DND-41 (cell line): ENCODE results near the gene SLC1A2.

ENCODE experiments used
- ATAC-seq: fragments of 200-7000 bp; cut with Tn5 transposase; 3 replicates; pipeline ENCODE4 v1.9.1; 2021; ENCODE audit warnings: low read depth; ENCODE audit not compliant: insufficient read depth
- DNase-seq: peaks from one replicate; pipeline ENCODE4 v3.0.0-alpha.2; 2020
- H2AFZ ChIP-seq: 2 replicates; pipeline ENCODE4 v1.6.0; 2012; ENCODE audit warnings: low read depth, low read length
- H3K27ac ChIP-seq: 2 replicates; pipeline ENCODE4 v1.5.1; 2012; ENCODE audit warnings: low read length, inconsistent platforms
- H3K27me3 ChIP-seq: fragments of 200-600 bp; sonication (generic); 2 replicates; pipeline ENCODE4 v1.6.0; 2012; ENCODE audit warnings: low read length, mild to moderate bottlenecking, inconsistent platforms; ENCODE audit not compliant: insufficient read depth, poor library complexity
- H3K36me3 ChIP-seq: 2 replicates; pipeline ENCODE4 v1.5.1; 2012; ENCODE audit warnings: low read length, inconsistent platforms; ENCODE audit not compliant: insufficient read depth
- H3K4me1 ChIP-seq: 2 replicates; pipeline ENCODE4 v1.5.1; 2012; ENCODE audit warnings: mild to moderate bottlenecking, low read length; ENCODE audit not compliant: insufficient read depth
- H3K4me2 ChIP-seq: 2 replicates; pipeline ENCODE4 v1.6.0; 2012; ENCODE audit warnings: mild to moderate bottlenecking, moderate library complexity, low read length, inconsistent platforms; ENCODE audit not compliant: insufficient read depth
- H3K4me3 ChIP-seq, 2 experiments: fragments of 200-600 bp in 1 of 2; shearing (Covaris generic) in 1 of 2; 2 replicates each; pipeline ENCODE4 v1.5.1; 2012 to 2016; ENCODE audit warnings: inconsistent platforms in 2 of 2, low read length in 2 of 2, mild to moderate bottlenecking in 2 of 2, low read depth in 1 of 2, moderate library complexity in 1 of 2
- H3K79me2 ChIP-seq: 2 replicates; pipeline ENCODE4 v1.6.0; 2012; ENCODE audit warnings: low read length, inconsistent platforms; ENCODE audit not compliant: insufficient read depth
- H3K9ac ChIP-seq: 2 replicates; pipeline ENCODE4 v1.6.0; 2012; ENCODE audit warnings: low read depth, mild to moderate bottlenecking, inconsistent platforms, low read length, moderate library complexity
- H3K9me3 ChIP-seq: 2 replicates; pipeline ENCODE4 v1.5.1; 2012; ENCODE audit warnings: low read length, moderate library complexity, mild to moderate bottlenecking, inconsistent platforms; ENCODE audit not compliant: insufficient read depth, severe bottlenecking
- H4K20me1 ChIP-seq: 2 replicates; pipeline ENCODE4 v1.6.0; 2012; ENCODE audit warnings: low read length; ENCODE audit not compliant: insufficient read depth
- CTCF ChIP-seq: IDR thresholded peaks from 2 replicates; pipeline ENCODE4 v1.5.1; 2012; ENCODE audit warnings: borderline replicate concordance, low read length, moderate library complexity, mild to moderate bottlenecking; ENCODE audit not compliant: poor library complexity, severe bottlenecking; ENCODE audit errors: extremely low read depth
- EZH2 ChIP-seq: IDR thresholded peaks from 3 replicates; pipeline ENCODE4 v1.6.1; 2012; ENCODE audit warnings: borderline replicate concordance, low read depth, mild to moderate bottlenecking, moderate library complexity, low read length, inconsistent platforms; ENCODE audit not compliant: severe bottlenecking

SLC1A2 gene

GRCh38 chr11:35324981-35325380 lies 94.4 kb downstream of the SLC1A2 start:
- H3K27ac ChIP-seq, result no peak overlapping the region
- no peak for TF ChIP-seq EZH2
- no peak for TF ChIP-seq CTCF
- ATAC-seq, result no peak
- H3K9ac ChIP-seq, result no peak overlapping the region
- no peaks in the 10 kb centered on the region for H3K4me1 ChIP-seq
- no peak overlapping the region for H2AFZ ChIP-seq
- no peak overlapping the region for H3K4me2 ChIP-seq
- H4K20me1 ChIP-seq, result no peaks in the 10 kb centered on the region
- H3K9me3 ChIP-seq, result no peaks in the 10 kb centered on the region
- H3K79me2 ChIP-seq, result no peaks in the 10 kb centered on the region
- no peak for DNase-seq
- H3K36me3 ChIP-seq, result no peaks in the 10 kb centered on the region
- H3K27me3 ChIP-seq, result no peaks in the 10 kb centered on the region
- no peak overlapping the region for H3K4me3 ChIP-seq

- no peaks in the 10 kb centered on the region for H3K36me3 ChIP-seq
- no peak overlapping the region for H3K4me2 ChIP-seq
- no peak overlapping the region for H3K27ac ChIP-seq
- H3K9me3 ChIP-seq, result no peaks in the 10 kb centered on the region
- H3K4me1 ChIP-seq, result no peaks in the 10 kb centered on the region
- H4K20me1 ChIP-seq, result no peaks in the 10 kb centered on the region
- H3K4me3 ChIP-seq, result no peak overlapping the region
- H3K27me3 ChIP-seq, result no peaks in the 10 kb centered on the region
- H3K79me2 ChIP-seq, result no peaks in the 10 kb centered on the region
- no peak for DNase-seq
- no peak for TF ChIP-seq CTCF
- TF ChIP-seq EZH2, result no peak
- no peak overlapping the region for H2AFZ ChIP-seq
- no peak overlapping the region for H3K9ac ChIP-seq
- ATAC-seq, result no peak
Measured at GRCh38 chr11:35324183-35324886, 95.0 kb downstream of the SLC1A2 start.

- Histone ChIP-seq H3K27me3 (no peaks in the 10 kb centered on the region), H3K9me3 (no peaks in the 10 kb centered on the region), H3K4me1 (no peaks in the 10 kb centered on the region), H3K9ac (no peak overlapping the region), H3K79me2 (no peaks in the 10 kb centered on the region), H3K36me3 (no peaks in the 10 kb centered on the region), H3K4me2 (no peak overlapping the region), H4K20me1 (no peaks in the 10 kb centered on the region), H2AFZ (no peak overlapping the region), H3K4me3 (no peak overlapping the region), H3K27ac (no peak overlapping the region)
- no peak for DNase-seq
- ATAC-seq, result no peak
- TF ChIP-seq EZH2, result no peak
- no peak for TF ChIP-seq CTCF
Measured at GRCh38 chr11:35323076-35323868, 96.1 kb downstream of the SLC1A2 start.
